HG02973 (cell line): Measurements from ENCODE around the gene E2F6.

Experiments
- ATAC-seq: cut with Tn5 transposase; IDR thresholded peaks from one replicate; pipeline ENCODE4 v1.9.1; 2021; ENCODE audit warnings: moderate library complexity; ENCODE audit not compliant: unreplicated experiment

Gene E2F6

DNA sequence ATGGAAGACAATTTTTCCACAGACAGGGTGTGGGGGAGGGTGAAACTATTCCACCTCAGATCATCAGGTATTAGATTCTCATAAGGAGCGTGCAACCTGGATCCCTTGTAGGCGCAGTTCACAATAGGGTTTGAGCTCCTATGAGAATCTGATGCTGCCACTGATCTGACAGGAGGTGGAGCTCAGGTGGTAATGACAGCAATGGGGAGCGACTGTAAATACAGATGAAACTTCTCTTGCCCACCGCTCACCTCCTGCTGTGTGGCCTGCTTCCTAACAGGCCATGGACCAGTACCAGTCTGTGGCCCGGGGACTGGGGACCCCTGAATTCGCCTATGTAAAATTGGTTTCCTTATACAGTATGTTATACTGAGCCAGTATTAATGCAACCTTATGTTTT, 27.3 kb upstream of the E2F6 start:
- no peak for ATAC-seq

DNA sequence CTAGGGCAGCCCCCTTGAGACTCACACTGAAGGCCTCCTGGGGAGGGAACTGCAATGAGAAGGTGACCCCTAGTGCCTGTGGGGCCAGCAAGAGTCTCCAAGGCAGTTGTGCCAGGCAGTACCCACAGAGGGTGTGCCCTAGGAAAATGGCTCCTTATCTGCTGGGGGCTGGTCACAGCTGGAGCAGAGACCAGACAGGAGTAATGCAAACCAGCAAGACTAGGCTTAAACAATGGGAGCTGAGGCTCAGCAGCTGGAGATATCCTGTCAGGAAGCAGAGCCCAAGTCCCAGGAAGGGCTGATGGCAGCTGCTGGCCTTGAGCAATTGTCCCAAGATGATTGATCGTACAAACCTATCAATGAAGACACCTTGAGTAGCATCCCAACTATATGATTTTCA, 26.8 kb upstream of the E2F6 start:
- no peak for ATAC-seq

- ATAC-seq, result no peak
Observed at GRCh38 chr2:11492244-11492643, 26.3 kb upstream of the E2F6 start.

GRCh38 chr2:11491348-11491933, 25.5 kb upstream of the E2F6 start:
- ATAC-seq, result no peak

DNA sequence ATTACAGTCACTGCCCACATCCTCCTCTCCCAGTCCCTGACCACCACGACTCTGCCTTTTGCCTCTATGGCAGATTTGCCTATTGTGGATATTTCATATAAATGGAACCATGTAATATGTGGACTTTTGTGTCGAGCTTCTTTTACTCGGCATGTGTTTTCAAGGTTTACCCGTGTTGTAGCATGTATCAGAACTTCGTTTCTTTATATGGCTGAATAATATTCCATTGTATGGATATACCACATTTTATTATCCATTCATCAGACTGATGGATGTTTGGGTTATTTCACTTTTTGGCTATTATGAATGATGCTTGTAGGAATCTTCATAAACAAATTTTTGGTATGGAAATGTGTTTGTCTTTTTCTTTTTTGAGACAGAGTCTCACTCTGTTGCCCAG, 24.2 kb upstream of the E2F6 start:
- no peak for ATAC-seq

DNA sequence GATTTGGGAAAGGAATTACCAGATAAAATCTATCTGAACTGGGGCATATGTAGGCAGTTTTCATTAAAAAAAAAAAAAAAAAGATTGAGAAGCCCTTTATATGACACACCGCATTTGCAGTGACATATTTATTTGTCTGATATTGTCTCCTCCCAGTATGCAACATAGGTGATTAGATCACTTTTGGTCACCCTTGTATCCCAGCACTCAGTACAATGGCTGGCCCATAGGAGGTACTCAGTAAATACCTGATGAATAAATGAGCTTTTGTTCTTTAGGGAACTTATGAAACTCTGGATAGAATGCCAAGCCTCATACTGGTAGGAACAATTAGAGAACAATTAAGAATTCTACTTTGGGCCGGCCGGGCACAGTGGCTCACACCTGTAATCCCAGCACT, 22.8 kb upstream of the E2F6 start:
- no peak for ATAC-seq

GRCh38 chr2:11483806-11484617, 18.1 kb upstream of the E2F6 start:
- ATAC-seq, result no peak

- ATAC-seq, result no peak
Observed at GRCh38 chr2:11482473-11483035, 16.6 kb upstream of the E2F6 start.

DNA sequence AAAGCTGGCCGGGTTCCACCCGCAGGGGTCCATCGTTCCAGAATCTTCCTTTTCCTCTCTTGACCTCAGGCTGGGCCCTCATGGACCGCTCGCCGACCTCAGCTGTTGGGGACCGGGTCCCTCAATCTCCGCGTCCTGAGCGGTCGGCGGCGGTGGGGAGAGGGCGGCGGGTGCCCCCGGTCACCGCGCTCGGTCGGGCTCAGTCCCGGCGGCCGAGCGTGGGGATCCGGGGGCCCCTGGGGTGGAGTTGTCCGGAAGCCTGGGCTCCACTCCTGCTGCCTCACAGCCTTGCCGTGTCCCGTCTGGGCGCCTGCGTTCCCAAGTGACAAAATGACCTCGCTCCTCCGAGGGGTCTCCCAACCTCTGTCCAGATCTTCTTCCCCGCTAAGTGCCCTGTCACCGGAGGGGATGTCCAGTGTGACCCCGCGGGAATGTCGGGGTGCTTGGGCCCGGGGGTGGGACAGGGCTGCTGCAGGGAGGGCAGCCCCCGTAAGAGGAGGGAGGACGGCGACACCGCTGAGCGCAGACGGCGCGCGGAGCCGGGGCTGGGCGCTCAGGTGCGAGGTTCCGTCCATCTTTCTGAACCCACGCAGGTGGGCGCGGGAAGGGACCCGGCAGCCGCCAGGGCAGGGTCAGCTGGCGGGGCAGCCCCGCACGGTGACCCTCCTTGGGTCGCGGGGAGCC, 16.0 kb upstream of the E2F6 start:
- ATAC-seq, result no peak

DNA sequence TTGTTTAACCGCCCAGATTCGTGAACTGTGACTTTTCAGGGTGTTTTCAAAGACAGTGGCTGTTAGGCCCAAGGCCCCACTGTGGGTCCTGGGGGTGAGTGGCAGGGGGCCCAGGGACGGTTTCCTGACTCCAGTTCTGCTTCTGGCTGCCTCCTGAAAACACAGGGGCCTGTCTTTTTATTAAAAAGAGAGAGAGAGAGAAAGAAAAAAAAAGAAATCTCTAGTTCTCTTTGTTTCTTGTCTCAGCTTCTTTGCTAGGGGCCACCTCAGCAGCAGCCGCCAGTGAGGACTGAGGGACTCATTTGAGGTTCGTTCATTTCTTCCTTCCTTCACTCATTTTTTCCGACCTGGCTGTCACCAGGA, 15.4 kb upstream of the E2F6 start:
- ATAC-seq, result no peak

DNA sequence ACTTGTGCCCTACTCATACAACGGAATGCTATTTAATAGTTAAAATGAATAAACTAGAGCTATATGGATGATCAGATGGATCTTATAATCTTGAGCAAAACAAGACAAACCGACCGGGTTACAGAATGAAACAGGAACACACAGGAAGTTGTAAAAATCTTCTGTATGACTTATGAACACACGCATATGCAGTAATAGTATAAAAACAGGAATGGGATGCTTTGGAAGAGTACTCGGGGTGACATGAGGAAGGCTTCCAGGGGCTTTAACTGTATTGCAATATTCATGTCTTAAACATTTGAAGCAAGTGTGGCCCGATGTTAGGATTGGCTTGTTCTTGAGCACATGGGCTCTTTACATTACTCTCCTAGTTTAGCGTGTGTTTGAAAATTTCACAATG, 14.9 kb upstream of the E2F6 start:
- ATAC-seq, result no peak

- no peak for ATAC-seq
Observed at GRCh38 chr2:11480406-11480805, 14.4 kb upstream of the E2F6 start.

DNA sequence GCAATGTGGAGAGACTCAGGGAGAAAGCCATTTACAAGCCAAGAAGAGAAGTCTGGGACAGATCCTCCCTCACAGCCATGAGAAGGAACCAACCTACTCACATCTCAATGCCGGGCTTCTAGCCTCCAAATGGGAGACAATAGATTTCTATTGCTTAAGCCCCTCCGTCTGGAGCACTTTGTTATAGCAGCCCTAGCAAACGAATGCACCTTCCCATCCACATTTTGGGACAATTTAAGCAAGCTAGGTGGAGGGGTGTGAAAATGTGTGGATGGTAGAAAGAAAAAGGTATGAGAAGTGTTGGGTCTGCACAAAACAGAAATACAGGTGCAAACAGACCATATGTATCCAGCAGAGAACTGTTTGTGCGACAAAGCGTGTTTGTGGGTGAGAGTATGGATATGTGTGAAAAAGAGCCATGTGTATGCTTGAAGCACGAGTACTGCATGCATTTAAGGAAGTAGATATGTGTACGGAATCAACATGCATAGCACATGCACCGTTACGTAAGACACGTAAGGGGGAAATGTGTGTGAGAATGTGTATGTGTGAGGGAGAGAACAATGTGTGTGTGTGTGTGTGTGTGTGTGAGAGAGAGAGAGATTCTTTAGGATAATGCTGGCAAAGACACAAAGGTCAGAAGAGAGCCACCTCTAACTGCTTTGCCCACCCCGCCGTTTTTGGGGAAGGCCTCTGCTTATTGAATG, 13.1 kb upstream of the E2F6 start:
- ATAC-seq, result no peak

GRCh38 chr2:11477994-11478393, 12.0 kb upstream of the E2F6 start:
- no peak for ATAC-seq

DNA sequence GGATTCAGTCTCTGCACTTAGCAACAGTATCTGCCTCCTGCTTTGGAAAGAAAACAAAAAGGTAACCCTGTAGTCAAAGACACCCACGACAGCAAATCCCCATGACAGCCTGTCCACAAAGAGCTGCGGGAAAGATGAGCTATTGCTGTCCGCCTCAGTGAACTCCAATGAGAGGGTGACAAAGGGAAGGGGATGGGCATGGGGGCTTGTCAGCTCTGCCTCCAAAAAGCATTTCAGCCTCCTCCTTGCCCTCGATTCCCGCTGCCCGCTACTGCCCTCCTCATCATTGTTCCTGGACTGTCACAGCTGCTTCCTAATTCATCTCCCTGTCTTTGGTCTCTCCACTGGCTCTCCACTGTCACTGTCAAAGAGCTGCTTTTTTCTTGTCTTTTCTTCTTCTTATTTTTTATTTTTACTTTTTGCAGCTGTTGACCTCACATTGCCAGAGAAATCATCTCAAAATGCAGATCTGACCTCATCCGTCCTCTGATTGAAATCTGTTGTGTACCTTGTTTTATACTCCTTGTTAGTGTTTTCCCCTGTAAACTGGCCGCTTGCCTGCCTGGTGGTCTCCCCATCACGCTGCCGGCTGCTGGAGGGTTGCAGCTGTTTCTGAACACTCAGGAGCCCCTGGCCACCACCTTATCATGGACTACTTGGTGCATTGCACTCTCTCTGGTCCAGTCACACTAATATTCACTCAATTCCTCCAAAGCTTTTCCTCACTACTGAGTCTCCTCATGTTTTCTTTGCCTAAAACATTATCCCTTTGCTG, 7.9 kb upstream of the E2F6 start:
- no peak for ATAC-seq

DNA sequence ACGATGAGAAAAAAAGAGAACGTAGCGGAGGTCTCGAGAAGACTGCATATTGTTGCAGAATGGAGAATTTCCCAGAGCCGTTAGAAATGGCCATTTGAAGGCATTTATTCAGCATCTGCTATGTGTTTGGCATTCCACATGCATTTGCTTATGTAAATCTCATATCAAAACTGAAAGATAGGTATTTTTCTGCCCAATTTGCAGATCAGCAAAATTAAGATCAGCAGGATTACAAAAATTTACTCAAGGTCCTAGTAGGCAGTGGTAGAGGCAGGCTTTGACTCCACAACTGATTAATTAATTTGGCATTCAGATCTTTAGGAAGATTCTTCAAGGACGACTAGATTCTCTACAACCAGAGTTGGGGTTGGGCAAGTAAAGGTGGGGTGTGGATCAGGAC, 1.8 kb upstream of the E2F6 start:
- no peak for ATAC-seq

DNA sequence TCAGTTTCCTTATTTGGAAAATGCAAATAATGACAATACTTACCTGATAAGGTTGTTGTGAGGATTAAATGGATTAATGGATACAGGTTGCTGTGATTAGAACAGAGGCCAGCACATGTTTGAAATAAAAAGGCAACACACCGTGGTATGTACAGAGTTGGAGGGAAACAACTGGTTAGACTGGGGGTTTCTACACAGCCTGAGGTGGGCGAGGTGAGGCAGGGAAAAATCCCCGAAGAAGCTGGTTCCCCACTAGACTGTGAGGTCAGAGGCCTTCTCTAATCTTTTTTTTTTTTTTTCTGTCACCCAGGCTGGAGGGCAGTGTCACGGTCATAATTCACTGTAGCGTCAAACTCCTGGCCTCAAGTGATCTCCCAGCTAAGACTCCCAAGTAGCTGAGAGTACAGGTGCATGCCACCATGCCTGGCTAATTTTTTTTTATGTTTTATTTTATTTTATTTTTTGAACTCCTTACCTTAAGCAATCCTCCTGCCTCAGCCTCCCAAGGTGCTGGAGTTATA, 1.2 kb upstream of the E2F6 start:
- ATAC-seq, result no peak

GRCh38 chr2:11466307-11467128, 557 bp upstream of the E2F6 start:
- ATAC-seq, result peak; percentile 8

- no peak for ATAC-seq
Observed at GRCh38 chr2:11465110-11465484, 864 bp downstream of the E2F6 start.

- no peak for ATAC-seq
Observed at GRCh38 chr2:11459816-11460215, 6.1 kb downstream of the E2F6 start.
